ENCODE measurements around the gene KIF13A.
"Not testable (repeated sequence)": the region's sequence is repeated elsewhere in the genome, so short reads cannot be mapped to it uniquely, and the experiment has no call there.

Gene KIF13A

GRCh38 chr6:17998003-17998402 is 10.6 kb upstream of the KIF13A start:
- no peak for DNase-seq

DNA sequence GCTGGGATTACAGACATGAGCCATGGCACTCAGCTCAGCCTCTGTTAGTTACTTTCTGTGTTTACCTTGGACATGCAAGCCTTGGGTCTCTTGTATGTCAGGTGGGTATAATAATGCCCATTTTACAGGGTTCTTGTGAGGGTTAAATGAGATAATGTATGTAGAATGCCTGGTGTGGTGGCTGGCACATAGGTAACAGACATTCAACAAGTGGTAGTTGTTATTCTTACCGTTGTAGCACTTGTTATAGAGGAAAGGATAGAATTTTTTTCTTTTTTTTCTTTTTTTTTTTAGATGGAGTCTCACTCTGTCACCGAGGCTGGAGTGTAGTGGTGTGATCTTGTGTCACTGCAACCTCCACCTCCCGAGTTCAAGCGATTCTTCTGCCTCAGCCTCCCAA is 8.0 kb upstream of the KIF13A start:
- no peak for DNase-seq

GRCh38 chr6:17994019-17994418 is 6.6 kb upstream of the KIF13A start:
- DNase-seq, result no peak

GRCh38 chr6:17988422-17988944 is 1.0 kb upstream of the KIF13A start:
- no peak for DNase-seq

GRCh38 chr6:17987697-17988421 is 424 bp upstream of the KIF13A start:
- peak; percentile 63 for DNase-seq

- no peak for DNase-seq
These were observed 584 bp downstream of the KIF13A start for GRCh38 chr6:17986656-17987446.

GRCh38 chr6:17985934-17986655 is 1.3 kb downstream of the KIF13A start:
- no peak for DNase-seq

DNA sequence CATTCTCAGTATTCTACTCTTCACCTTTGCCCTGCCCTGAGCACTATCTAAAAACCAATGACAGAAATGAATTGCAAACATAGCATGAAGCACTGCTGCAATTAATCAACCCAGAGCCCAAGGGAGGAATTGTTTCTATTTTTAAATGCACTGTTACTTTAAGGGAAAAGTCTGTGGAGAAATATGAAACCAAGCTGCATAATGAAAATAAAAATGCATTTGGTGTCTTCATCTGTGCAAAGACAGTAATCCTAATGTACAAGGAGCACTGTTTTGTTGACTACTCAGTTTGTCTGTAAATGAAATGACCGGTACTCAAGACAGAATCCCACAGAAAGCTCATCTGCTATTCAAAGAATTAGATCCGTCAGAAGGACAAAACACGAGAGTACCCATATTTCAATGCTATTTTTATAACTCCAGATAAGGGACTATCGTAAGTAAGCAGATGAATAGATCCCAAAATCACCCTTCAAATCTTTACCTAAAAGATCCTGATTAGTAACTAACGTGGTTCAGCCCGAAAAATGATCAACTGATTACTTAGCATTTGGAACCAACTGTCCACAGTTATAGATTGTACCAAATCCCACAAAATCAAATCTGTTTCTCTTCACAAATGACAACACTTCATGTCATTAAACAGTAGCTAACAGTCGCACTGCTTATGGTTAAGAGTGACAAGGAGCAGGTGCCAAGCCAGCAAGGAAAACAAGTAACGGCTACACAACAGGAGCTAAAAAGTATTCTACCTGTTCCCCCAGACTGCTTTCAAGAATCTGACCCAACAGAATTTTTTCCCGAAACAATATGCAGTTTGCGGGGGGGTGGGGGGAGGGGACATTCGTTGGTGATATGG is 2.4 kb downstream of the KIF13A start:
- DNase-seq, result no peak

- no peak for DNase-seq
These were observed 3.0 kb downstream of the KIF13A start for GRCh38 chr6:17984399-17984798.

DNA sequence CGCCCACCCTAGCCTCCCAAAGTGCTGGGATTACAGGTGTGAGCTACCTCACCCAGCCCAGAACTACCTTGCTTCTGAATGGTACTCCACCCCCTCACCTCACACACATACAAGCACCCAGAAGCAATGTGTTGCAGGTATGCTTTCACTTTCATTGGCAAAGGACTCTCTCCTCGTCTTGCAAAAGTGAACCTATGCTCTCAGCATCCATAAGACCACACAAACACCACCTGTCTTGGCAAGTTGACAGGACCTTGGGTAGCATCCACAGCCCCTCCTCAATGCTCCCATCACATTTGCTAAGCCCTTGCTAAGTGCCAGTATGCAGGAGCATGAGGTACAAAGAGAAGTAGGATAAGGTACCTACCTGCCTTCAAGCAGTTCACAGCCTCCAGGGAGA is 3.7 kb downstream of the KIF13A start:
- DNase-seq, result no peak

DNA sequence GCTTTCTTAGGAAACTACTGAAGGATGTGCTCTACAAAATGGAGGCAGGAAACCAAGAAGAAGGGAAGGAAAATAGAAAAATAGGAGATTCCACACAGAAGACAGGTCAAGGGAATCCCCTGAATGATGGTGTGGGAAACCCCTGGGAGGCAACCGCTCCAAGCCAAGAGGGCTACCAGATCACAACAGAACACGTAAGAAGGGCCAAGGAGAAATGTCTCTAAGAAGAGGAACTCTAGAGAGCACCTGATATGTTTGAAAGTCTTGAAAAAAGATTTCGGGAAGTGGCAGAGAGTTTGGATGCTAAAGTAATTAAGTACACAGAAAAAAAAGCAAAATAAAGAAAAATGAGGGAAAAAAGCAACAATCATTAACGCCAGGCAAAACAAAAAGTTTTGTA is 7.1 kb downstream of the KIF13A start:
- DNase-seq, result no peak

- DNase-seq, result no peak
These were observed 8.0 kb downstream of the KIF13A start for GRCh38 chr6:17979479-17979878.

GRCh38 chr6:17976258-17976657 is 11.2 kb downstream of the KIF13A start:
- DNase-seq, result not testable (repeated sequence)

- no peak for DNase-seq
These were observed 12.7 kb downstream of the KIF13A start for GRCh38 chr6:17974570-17975368.

GRCh38 chr6:17972978-17973622 is 14.3 kb downstream of the KIF13A start:
- no peak for DNase-seq

GRCh38 chr6:17972074-17972952 is 15.1 kb downstream of the KIF13A start:
- no peak for DNase-seq

DNA sequence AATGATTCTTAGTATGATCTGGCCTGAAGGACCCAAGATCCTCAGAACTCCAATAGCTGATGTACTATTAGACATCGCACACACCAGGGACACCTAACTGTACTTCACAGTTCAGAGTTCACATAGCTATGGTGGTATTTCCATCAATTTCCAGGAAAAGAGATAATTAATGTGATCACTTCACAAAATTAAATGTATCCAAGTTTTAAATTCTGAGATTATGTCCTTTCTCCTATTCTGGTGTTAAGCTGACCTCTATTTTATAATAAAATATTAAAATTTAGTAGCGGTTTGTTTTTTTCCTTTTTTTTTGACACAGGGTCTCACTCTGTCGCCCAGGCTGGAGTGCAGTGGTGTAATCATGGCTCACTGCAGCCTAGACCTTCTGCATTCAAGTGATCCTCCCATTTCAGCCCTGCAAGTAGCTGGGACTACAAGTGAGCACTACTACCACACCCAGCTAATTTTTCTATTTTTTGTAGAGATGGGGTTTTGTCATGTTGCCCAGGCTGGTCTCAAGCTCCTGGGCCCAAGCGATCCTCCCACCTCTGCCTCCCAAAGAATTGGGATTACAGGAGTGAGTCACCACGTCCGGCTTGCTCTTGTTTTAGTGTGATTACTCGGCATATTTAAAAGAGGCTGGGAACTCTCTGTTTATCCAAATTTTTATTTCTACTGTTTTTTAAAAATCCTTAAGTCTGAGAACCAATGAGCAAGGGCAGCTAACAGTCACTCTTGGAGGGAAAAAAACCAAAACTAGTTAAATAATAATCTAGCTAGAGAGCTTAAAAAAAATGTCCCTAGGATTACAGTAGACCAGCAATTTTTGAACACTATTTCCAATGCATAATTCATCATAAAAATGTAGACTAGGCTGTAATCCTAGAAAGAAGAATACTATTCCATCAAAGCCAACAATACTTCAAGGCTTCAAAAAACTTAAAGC is 16.0 kb downstream of the KIF13A start:
- no peak for DNase-seq

GRCh38 chr6:17968876-17969275 is 18.6 kb downstream of the KIF13A start:
- no peak for DNase-seq
